C4-2B (cell line): ENCODE measurements around the gene RBBP8NL.

ENCODE experiments used
- ZFX ChIP-seq: fragments of 450-650 bp; IDR thresholded peaks from 2 replicates; pipeline ENCODE4 v1.6.1; 2017
- TF ChIP-seq, protein P1 (sequence below): fragments of 450-650 bp; conservative IDR thresholded peaks from 2 replicates; pipeline ENCODE4 v1.5.1; 2017; ENCODE audit warnings: mild to moderate bottlenecking

GRCh38 chr20:62466806-62467537, 39.6 kb upstream of the RBBP8NL start:
- TF ChIP-seq, protein P1, sequence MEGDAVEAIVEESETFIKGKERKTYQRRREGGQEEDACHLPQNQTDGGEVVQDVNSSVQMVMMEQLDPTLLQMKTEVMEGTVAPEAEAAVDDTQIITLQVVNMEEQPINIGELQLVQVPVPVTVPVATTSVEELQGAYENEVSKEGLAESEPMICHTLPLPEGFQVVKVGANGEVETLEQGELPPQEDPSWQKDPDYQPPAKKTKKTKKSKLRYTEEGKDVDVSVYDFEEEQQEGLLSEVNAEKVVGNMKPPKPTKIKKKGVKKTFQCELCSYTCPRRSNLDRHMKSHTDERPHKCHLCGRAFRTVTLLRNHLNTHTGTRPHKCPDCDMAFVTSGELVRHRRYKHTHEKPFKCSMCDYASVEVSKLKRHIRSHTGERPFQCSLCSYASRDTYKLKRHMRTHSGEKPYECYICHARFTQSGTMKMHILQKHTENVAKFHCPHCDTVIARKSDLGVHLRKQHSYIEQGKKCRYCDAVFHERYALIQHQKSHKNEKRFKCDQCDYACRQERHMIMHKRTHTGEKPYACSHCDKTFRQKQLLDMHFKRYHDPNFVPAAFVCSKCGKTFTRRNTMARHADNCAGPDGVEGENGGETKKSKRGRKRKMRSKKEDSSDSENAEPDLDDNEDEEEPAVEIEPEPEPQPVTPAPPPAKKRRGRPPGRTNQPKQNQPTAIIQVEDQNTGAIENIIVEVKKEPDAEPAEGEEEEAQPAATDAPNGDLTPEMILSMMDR, result no peak
- no peak for TF ChIP-seq ZFX
